Neural progenitor cell (in vitro differentiated cells): ENCODE measurements around the gene PLEKHJ1. TPM values are rescaled to one million over a fixed set of nuclear protein-coding genes. Genes with fewer than 3 reads are reported as not detected.

Source experiments
- DNase-seq: peaks from one replicate; pipeline ENCODE4 v3.0.0-alpha.2; 2016; ENCODE audit warnings: low spot score
- H2AFZ ChIP-seq: fragments of 200-600 bp; sonication (generic); replicated peaks from 2 replicates; pipeline ENCODE4 v1.6.1; 2016; ENCODE audit warnings: antibody characterized with exemption
- H3F3A ChIP-seq: fragments of 200-600 bp; sonication (generic); 2 replicates; pipeline ENCODE4 v1.6.1; 2016; ENCODE audit warnings: antibody characterized with exemption, low read depth
- H3K27ac ChIP-seq: fragments of 200-600 bp; sonication (generic); 2 replicates; pipeline ENCODE4 v1.5.1; 2016; ENCODE audit warnings: mild to moderate bottlenecking
- H3K27me3 ChIP-seq: fragments of 200-600 bp; sonication (generic); 2 replicates; pipeline ENCODE4 v1.6.1; 2016; ENCODE audit warnings: mild to moderate bottlenecking, moderate library complexity
- H3K36me3 ChIP-seq: fragments of 200-600 bp; sonication (generic); 2 replicates; pipeline ENCODE4 v1.5.1; 2016
- H3K4me1 ChIP-seq: fragments of 200-600 bp; sonication (generic); 2 replicates; pipeline ENCODE4 v1.6.1; 2016; ENCODE audit warnings: mixed run types
- H3K4me2 ChIP-seq: fragments of 200-600 bp; sonication (generic); 2 replicates; pipeline ENCODE4 v1.6.1; 2016
- H3K4me3 ChIP-seq: fragments of 200-600 bp; sonication (generic); 2 replicates; pipeline ENCODE4 v1.5.1; 2016
- H3K79me2 ChIP-seq: fragments of 200-600 bp; sonication (generic); 2 replicates; pipeline ENCODE4 v1.6.1; 2016; ENCODE audit warnings: low read depth
- H3K9ac ChIP-seq: fragments of 200-600 bp; sonication (generic); 2 replicates; pipeline ENCODE4 v1.6.1; 2016
- H3K9me3 ChIP-seq: fragments of 200-600 bp; sonication (generic); 2 replicates; pipeline ENCODE4 v1.5.1; 2016; ENCODE audit warnings: low read depth
- H4K20me1 ChIP-seq: fragments of 200-600 bp; sonication (generic); 2 replicates; pipeline ENCODE4 v1.6.1; 2016; ENCODE audit warnings: low read depth
- H3K27ac Mint-ChIP-seq: 3 replicates; pipeline ENCODE4 v1.8.0; 2021; ENCODE audit warnings: mixed read lengths
- H3K27me3 Mint-ChIP-seq: 2 replicates; pipeline ENCODE4 v1.8.0; 2022; ENCODE audit warnings: low read depth, mild to moderate bottlenecking, inconsistent platforms, moderate library complexity, mixed read lengths; ENCODE audit not compliant: insufficient read depth
- H3K36me3 Mint-ChIP-seq: 3 replicates; pipeline ENCODE4 v1.8.0; 2021; ENCODE audit warnings: mixed read lengths
- H3K4me1 Mint-ChIP-seq: 3 replicates; pipeline ENCODE4 v1.8.0; 2021; ENCODE audit warnings: mixed read lengths
- H3K4me3 Mint-ChIP-seq: 3 replicates; pipeline ENCODE4 v1.8.0; 2021; ENCODE audit warnings: mild to moderate bottlenecking, moderate library complexity, mixed read lengths
- H3K9me3 Mint-ChIP-seq: 3 replicates; pipeline ENCODE4 v1.8.0; 2020; ENCODE audit warnings: mixed read lengths
- EZH2 ChIP-seq: fragments of 200-600 bp; sonication (generic); IDR thresholded peaks from 2 replicates; pipeline ENCODE4 v1.6.1; 2017; ENCODE audit warnings: antibody characterized with exemption, mild to moderate bottlenecking, moderate library complexity
- EZH2phosphoT487 ChIP-seq: fragments of 200-600 bp; sonication (generic); IDR thresholded peaks from 2 replicates; pipeline ENCODE4 v1.6.1; 2017; ENCODE audit warnings: antibody characterized with exemption
- total RNA-seq: library from RNA; depleted of rRNA; stranded (reverse); fragments of >200 nt; gene quantifications from 2 replicates; pipeline ENCODE4 v1.2.3, GENCODE V29; 2015; ENCODE audit warnings: low replicate concordance
- TF ChIP-seq, protein P1 (sequence below): fragments of 200-600 bp; sonication (generic); IDR thresholded peaks from 2 replicates; pipeline ENCODE4 v1.5.1; 2017; ENCODE audit warnings: antibody characterized with exemption, mild to moderate bottlenecking

Gene PLEKHJ1
- total RNA-seq, 1 donor from 2014 or later = 77.6 TPM

DNA sequence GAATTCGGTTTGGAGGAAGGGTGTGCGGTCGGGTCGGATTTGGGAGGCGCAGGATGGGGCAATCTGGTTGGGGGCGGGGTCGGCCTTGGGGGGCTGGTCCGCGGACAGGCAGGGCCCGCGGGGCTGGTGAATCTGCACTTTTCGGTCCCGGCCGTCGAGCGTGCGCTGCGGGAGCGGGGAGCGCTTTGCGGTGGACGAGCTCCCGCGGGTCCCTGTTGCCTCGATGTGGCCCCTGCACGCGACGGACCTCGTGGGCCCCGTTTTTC is 34.0 kb upstream of the PLEKHJ1 start:
- Histone ChIP-seq H3K27me3 (no peaks in the 10 kb centered on the region), H3F3A (peaks cover 38% of the 10 kb centered on the region), H3K4me1 (peaks cover 17% of the 10 kb centered on the region), H2AFZ (no peak overlapping the region), H3K4me2 (peak overlapping the region; percentile 87), H3K27ac (peak overlapping the region; percentile 13), H3K4me3 (peak overlapping the region; percentile 84), H4K20me1 (peaks cover 55% of the 10 kb centered on the region), H3K9me3 (no peaks in the 10 kb centered on the region), H3K9ac (peak overlapping the region; percentile 91), H3K79me2 (peaks cover 57% of the 10 kb centered on the region), H3K36me3 (no peaks in the 10 kb centered on the region)
- H3K27me3 Mint-ChIP-seq = peaks cover 7% of the 10 kb centered on the region
- H3K36me3 Mint-ChIP-seq = peaks cover 5% of the 10 kb centered on the region
- H3K27ac Mint-ChIP-seq = peak overlapping the region; percentile 53
- DNase-seq = peak; percentile 37
- H3K9me3 Mint-ChIP-seq = peaks cover 1% of the 10 kb centered on the region
- TF ChIP-seq EZH2 = no peak
- no peak for TF ChIP-seq EZH2phosphoT487
- TF ChIP-seq, protein P1, sequence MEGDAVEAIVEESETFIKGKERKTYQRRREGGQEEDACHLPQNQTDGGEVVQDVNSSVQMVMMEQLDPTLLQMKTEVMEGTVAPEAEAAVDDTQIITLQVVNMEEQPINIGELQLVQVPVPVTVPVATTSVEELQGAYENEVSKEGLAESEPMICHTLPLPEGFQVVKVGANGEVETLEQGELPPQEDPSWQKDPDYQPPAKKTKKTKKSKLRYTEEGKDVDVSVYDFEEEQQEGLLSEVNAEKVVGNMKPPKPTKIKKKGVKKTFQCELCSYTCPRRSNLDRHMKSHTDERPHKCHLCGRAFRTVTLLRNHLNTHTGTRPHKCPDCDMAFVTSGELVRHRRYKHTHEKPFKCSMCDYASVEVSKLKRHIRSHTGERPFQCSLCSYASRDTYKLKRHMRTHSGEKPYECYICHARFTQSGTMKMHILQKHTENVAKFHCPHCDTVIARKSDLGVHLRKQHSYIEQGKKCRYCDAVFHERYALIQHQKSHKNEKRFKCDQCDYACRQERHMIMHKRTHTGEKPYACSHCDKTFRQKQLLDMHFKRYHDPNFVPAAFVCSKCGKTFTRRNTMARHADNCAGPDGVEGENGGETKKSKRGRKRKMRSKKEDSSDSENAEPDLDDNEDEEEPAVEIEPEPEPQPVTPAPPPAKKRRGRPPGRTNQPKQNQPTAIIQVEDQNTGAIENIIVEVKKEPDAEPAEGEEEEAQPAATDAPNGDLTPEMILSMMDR = no peak
- peak overlapping the region; percentile 95 for H3K4me3 Mint-ChIP-seq
- peaks cover 31% of the 10 kb centered on the region for H3K4me1 Mint-ChIP-seq

DNA sequence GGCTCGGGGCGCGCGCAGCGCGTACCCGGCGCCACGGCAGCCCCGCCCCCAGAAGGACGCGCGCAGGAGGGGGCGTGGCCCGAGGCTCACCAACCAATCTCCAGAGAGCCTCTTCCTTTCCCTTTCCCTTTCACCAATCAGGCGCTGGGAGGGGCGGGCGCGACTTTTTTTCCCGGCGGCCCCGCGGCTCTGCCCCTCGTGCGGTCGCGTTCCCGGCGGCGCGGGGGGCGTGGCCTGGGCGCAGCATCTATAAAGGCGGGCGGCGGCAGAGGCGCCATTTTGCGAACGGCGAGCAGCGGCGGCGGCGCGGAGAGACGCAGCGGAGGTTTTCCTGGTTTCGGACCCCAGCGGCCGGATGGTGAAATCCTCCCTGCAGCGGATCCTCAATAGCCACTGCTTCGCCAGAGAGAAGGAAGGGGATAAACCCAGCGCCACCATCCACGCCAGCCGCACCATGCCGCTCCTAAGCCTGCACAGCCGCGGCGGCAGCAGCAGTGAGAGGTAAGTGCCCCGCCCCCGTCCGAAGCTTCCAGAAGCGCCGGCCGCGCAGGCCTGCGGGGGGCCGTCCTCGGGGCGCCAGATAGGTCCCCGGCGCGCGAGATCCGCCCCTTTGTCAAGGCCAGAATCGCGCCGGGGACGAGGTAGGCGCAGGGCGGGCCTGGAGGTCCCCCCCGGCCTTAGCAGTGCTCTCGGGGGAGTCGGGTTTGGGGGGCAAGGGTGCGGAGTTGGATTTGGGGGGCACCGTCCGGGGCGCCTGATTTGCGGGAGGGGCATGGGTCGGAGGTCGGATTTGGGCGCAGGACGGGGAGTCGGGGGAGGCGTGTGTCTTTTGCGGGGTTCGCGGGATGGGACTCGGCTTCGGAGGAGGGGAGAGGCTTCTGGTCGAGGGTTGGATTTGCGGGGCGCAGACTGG is 33.4 kb upstream of the PLEKHJ1 start:
- peaks cover 1% of the 10 kb centered on the region for H3K9me3 Mint-ChIP-seq
- Histone ChIP-seq H3F3A (peaks cover 38% of the 10 kb centered on the region), H3K4me3 (peak overlapping the region; percentile 84), H3K27me3 (no peaks in the 10 kb centered on the region), H3K9me3 (no peaks in the 10 kb centered on the region), H4K20me1 (peaks cover 50% of the 10 kb centered on the region), H2AFZ (no peak overlapping the region), H3K4me1 (peaks cover 17% of the 10 kb centered on the region), H3K36me3 (no peaks in the 10 kb centered on the region), H3K79me2 (peaks cover 57% of the 10 kb centered on the region), H3K27ac (peak overlapping the region; percentile 44), H3K4me2 (peak overlapping the region; percentile 87), H3K9ac (peak overlapping the region; percentile 91)
- H3K27me3 Mint-ChIP-seq = peaks cover 7% of the 10 kb centered on the region
- peak overlapping the region; percentile 53 for H3K27ac Mint-ChIP-seq
- peak overlapping the region; percentile 95 for H3K4me3 Mint-ChIP-seq
- DNase-seq = peak; percentile 98
- peaks cover 5% of the 10 kb centered on the region for H3K36me3 Mint-ChIP-seq
- H3K4me1 Mint-ChIP-seq = peaks cover 28% of the 10 kb centered on the region
- TF ChIP-seq, protein P1 = no peak
- peak; percentile 12 for TF ChIP-seq EZH2phosphoT487

GRCh38 chr19:2268861-2269243 is 32.7 kb upstream of the PLEKHJ1 start:
- Histone ChIP-seq H4K20me1 (peaks cover 44% of the 10 kb centered on the region), H3K36me3 (no peaks in the 10 kb centered on the region), H3K27me3 (no peaks in the 10 kb centered on the region), H2AFZ (no peak overlapping the region), H3K27ac (no peak overlapping the region), H3K9ac (peak overlapping the region; percentile 12), H3F3A (peaks cover 38% of the 10 kb centered on the region), H3K4me3 (peak overlapping the region; percentile 84), H3K4me1 (peaks cover 17% of the 10 kb centered on the region), H3K79me2 (peaks cover 50% of the 10 kb centered on the region), H3K4me2 (peak overlapping the region; percentile 80), H3K9me3 (no peaks in the 10 kb centered on the region)
- Mint-ChIP-seq H3K4me3 (peak overlapping the region; percentile 95), H3K36me3 (peaks cover 5% of the 10 kb centered on the region), H3K9me3 (peaks cover 1% of the 10 kb centered on the region), H3K27me3 (peaks cover 7% of the 10 kb centered on the region), H3K4me1 (peaks cover 22% of the 10 kb centered on the region), H3K27ac (no peak overlapping the region)
- TF ChIP-seq, protein P1 = no peak
- TF ChIP-seq EZH2phosphoT487 = no peak
- TF ChIP-seq EZH2 = no peak
- DNase-seq = no peak
